ENCODE data around the gene GAB3. TPM values are rescaled to one million over a fixed set of nuclear protein-coding genes. Genes with fewer than 3 reads are reported as not detected.

Gene GAB3
- polyA plus RNA-seq, 3 donors, result 2.1 to 2.3 (median 2.2) TPM

- no peak for DNase-seq
These were observed 7.8 kb upstream of the GAB3 start for GRCh38 chrX:154758696-154759095.

GRCh38 chrX:154751669-154752271, 893 bp upstream of the GAB3 start:
- DNase-seq, result no peak

GRCh38 chrX:154751203-154751668, 359 bp upstream of the GAB3 start:
- DNase-seq, result no peak

GRCh38 chrX:154749856-154750255, 1.0 kb downstream of the GAB3 start:
- DNase-seq, result no peak

GRCh38 chrX:154748712-154749339, 2.1 kb downstream of the GAB3 start:
- DNase-seq, result no peak

GRCh38 chrX:154742613-154743012, 8.3 kb downstream of the GAB3 start:
- DNase-seq, result no peak

GRCh38 chrX:154739952-154740465, 10.9 kb downstream of the GAB3 start:
- no peak for DNase-seq

GRCh38 chrX:154738011-154738738, 12.7 kb downstream of the GAB3 start:
- no peak for DNase-seq

- DNase-seq, result no peak
These were observed 13.7 kb downstream of the GAB3 start for GRCh38 chrX:154737136-154737535.

GRCh38 chrX:154735695-154736393, 15.0 kb downstream of the GAB3 start:
- DNase-seq, result no peak

GRCh38 chrX:154734061-154734781, 16.7 kb downstream of the GAB3 start:
- no peak for DNase-seq

- no peak for DNase-seq
These were observed 17.8 kb downstream of the GAB3 start for GRCh38 chrX:154733066-154733425.

- DNase-seq, result no peak
These were observed 18.3 kb downstream of the GAB3 start for GRCh38 chrX:154732421-154733065.

- no peak for DNase-seq
These were observed 19.0 kb downstream of the GAB3 start for GRCh38 chrX:154731881-154732280.

- DNase-seq, result no peak
These were observed 19.7 kb downstream of the GAB3 start for GRCh38 chrX:154731184-154731583.

GRCh38 chrX:154730253-154730891, 20.5 kb downstream of the GAB3 start:
- peak; percentile 66 for DNase-seq

- DNase-seq, result no peak
These were observed 21.4 kb downstream of the GAB3 start for GRCh38 chrX:154729439-154729838.

GRCh38 chrX:154728431-154729190, 22.3 kb downstream of the GAB3 start:
- DNase-seq, result no peak

GRCh38 chrX:154727871-154728270, 23.0 kb downstream of the GAB3 start:
- DNase-seq, result no peak

GRCh38 chrX:154727418-154727817, 23.5 kb downstream of the GAB3 start:
- DNase-seq, result no peak
